WERI-Rb-1 (cell line): Measurements from ENCODE around the gene NDUFA13.

ENCODE experiments used
- DNase-seq: peaks from one replicate; pipeline ENCODE4 v3.0.0-alpha.2; 2020
- H3K27ac ChIP-seq: fragments of 250-450 bp; sonication (Bioruptor Pico); 2 replicates; pipeline ENCODE4 v1.5.1; 2020; ENCODE audit warnings: mild to moderate bottlenecking, moderate library complexity
- H3K27me3 ChIP-seq: fragments of 250-450 bp; sonication (Bioruptor Pico); 2 replicates; pipeline ENCODE4 v1.5.1; 2021; ENCODE audit warnings: mild to moderate bottlenecking, low read depth, moderate library complexity; ENCODE audit not compliant: insufficient read depth, severe bottlenecking
- H3K36me3 ChIP-seq: fragments of 250-450 bp; sonication (Bioruptor Pico); 2 replicates; pipeline ENCODE4 v1.5.1; 2020; ENCODE audit warnings: mild to moderate bottlenecking, moderate library complexity
- H3K4me3 ChIP-seq: 2 replicates; pipeline ENCODE4 v1.5.1; 2011; ENCODE audit warnings: low read depth, mild to moderate bottlenecking, control low read depth, low read length
- H3K9me3 ChIP-seq: fragments of 250-450 bp; sonication (Bioruptor Pico); 2 replicates; pipeline ENCODE4 v1.5.1; 2021; ENCODE audit warnings: mild to moderate bottlenecking, moderate library complexity; ENCODE audit not compliant: severe bottlenecking
- CTCF ChIP-seq: IDR thresholded peaks from 2 replicates; pipeline ENCODE4 v1.5.1; 2011; ENCODE audit warnings: low read depth, mild to moderate bottlenecking, control low read depth, inconsistent platforms, low read length

NDUFA13 gene

GRCh38 chr19:19563348-19563848 is 47.4 kb downstream of the NDUFA13 start:
- Histone ChIP-seq H3K36me3 (peaks cover 14% of the 10 kb centered on the region), H3K27ac (no peak overlapping the region), H3K9me3 (no peaks in the 10 kb centered on the region), H3K27me3 (no peaks in the 10 kb centered on the region), H3K4me3 (no peak overlapping the region)
- no peak for DNase-seq
- no peak for TF ChIP-seq CTCF

- no peak overlapping the region for H3K27ac ChIP-seq
- H3K36me3 ChIP-seq = peaks cover 34% of the 10 kb centered on the region
- no peak for TF ChIP-seq CTCF
- no peak for DNase-seq
- no peak overlapping the region for H3K4me3 ChIP-seq
- H3K27me3 ChIP-seq = no peaks in the 10 kb centered on the region
- H3K9me3 ChIP-seq = no peaks in the 10 kb centered on the region
These were observed 50.3 kb downstream of the NDUFA13 start for GRCh38 chr19:19566306-19566705.

- H3K4me3 ChIP-seq = no peak overlapping the region
- no peaks in the 10 kb centered on the region for H3K9me3 ChIP-seq
- H3K36me3 ChIP-seq = peaks cover 34% of the 10 kb centered on the region
- no peaks in the 10 kb centered on the region for H3K27me3 ChIP-seq
- TF ChIP-seq CTCF = no peak
- no peak overlapping the region for H3K27ac ChIP-seq
- DNase-seq = no peak
These were observed 51.4 kb downstream of the NDUFA13 start for GRCh38 chr19:19567391-19567790.

- no peak for TF ChIP-seq CTCF
- H3K27ac ChIP-seq = no peak overlapping the region
- no peaks in the 10 kb centered on the region for H3K27me3 ChIP-seq
- DNase-seq = no peak
- peaks cover 34% of the 10 kb centered on the region for H3K36me3 ChIP-seq
- no peak overlapping the region for H3K4me3 ChIP-seq
- H3K9me3 ChIP-seq = no peaks in the 10 kb centered on the region
These were observed 53.1 kb downstream of the NDUFA13 start for GRCh38 chr19:19568802-19569756.

- DNase-seq = no peak
- no peaks in the 10 kb centered on the region for H3K9me3 ChIP-seq
- H3K36me3 ChIP-seq = peaks cover 23% of the 10 kb centered on the region
- no peak for TF ChIP-seq CTCF
- H3K27me3 ChIP-seq = no peaks in the 10 kb centered on the region
- H3K27ac ChIP-seq = no peak overlapping the region
- H3K4me3 ChIP-seq = no peak overlapping the region
These were observed 54.5 kb downstream of the NDUFA13 start for GRCh38 chr19:19570571-19570970.
